Activated CD8-positive, alpha-beta memory T cell treated with anti-CD3 and anti-CD28 coated beads for 1 hour (primary cell): ENCODE results near the gene TRIM66.

Experiments used
- DNase-seq, 2 donors: peaks; one replicate each; pipeline ENCODE4 v3.0.0-alpha.2; 2020; ENCODE audit warnings: low read depth in 1 of 2; ENCODE audit errors: extremely low read depth in 1 of 2

TRIM66 gene

DNA sequence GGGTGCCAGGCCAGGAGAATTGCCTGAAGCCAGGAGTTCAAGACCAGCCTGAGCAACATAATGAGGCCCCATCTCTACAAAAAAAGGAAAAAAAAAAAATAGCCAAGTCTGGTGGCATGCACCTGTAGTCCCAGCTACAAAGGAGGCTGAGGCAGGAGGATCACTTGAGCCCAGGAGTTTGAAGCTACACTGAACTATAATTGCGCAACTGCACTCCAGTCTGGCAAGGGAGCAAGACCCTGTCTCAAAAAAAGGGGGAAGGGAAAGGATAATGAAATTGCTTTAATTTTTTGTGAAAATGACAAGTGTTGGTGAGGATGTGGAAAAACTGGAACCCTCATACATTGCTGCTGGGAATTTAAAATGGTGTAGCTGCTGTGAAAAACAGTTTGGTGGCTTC, 107.7 kb downstream of the TRIM66 start:
- no peak for DNase-seq

DNA sequence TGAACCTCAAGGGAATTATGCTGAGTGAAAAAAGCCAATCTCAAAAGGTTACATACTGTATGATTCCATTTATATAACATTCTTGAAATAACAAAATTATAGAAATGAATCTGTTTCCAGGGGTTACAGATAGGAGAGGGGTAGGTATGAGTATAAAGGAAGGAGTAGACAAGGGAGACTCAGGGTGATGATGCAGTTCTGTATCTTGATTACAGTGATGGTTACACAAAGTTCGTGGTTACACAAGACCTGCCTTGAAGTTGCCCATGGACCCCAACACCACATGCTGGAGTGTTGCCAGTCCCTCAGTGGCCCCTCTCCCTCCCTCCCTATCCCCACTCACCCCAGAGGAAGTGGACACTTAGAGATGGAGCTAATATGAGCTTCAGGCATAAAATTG, 108.7 kb downstream of the TRIM66 start:
- DNase-seq, result no peak

DNA sequence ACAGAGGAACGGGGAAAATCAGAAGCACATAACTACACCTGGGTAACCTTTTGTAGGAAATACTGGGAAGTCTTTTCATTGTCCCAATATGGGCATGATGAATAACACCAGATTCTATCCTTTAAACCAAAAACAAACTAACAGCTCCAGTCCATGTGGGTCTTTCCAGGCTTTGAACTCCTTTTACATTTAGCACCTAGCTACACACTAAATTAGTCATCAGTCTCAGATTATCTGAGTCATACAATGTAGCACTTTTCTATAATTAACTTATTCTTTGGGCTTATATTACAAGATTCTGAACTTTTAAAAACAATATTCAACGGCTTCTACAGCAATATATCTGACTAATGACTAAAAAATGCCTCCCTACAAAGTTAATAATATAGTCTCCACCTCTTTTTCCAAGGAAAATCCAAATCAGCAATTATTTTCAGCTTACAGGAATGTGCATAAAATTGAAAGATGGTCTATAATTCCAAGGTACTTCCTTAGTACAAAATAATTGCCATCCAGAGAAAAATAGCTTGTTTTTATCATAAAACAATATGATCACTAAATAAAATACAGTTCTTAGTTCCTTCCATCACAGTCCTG, 114.8 kb downstream of the TRIM66 start:
- DNase-seq, result no peak

DNA sequence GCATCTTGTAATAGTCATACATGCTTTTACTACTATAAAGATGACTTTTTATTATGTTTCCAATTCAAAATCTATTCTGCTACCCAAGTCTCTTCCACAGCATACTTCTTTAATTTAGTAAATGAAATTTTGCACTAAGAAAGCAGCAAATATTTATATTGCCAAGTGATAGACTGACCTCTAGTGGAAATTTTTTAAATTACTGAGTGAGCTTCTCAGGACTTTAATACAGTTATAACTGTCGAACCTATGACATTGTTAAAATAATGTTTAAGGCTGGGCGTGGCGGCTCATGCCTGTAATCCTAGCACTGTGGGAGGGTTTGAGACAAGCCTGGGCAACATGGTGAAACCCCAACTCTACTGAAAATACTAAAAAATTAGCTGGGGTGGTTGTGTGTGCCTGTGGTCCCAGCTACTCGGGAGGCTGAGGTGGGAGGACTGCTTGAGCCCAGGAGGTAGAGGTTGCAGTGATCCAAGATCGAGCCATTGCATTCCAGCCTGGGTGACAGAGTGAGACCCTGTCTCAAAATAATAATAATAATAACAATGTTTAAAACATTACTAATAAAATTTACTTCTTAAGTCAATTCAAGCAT, 115.8 kb downstream of the TRIM66 start:
- no peak for DNase-seq

DNA sequence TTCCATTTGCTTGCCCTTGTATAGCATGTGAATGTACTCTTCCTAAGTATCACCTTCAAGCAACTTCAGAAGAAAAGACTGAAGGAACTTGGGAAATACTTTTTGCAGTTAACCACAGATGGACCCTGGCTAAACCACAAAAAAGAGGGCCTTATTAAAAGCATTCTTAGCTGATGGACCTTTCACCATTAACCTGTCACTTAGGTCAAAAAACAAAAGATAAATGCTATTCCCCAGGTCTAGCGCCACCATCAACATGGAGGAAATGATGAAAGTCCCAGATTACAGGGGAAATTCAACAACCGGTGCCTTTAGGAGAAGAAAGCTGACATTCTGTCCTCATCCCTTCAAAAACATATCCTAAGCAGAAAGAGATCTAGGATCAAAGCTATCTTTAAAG, 117.9 kb downstream of the TRIM66 start:
- DNase-seq, result no peak
